ENCODE data around the gene SLC22A14. TPM values are rescaled to one million over a fixed set of nuclear protein-coding genes. Genes with fewer than 3 reads are reported as not detected.

SLC22A14 gene
- total RNA-seq, 1 experiment from 2014 or later, result 0.22 TPM

GRCh38 chr3:38314764-38315487 lies 32.8 kb downstream of the SLC22A14 start:
- Histone ChIP-seq H2AFZ (ENCODE audit: low read depth, low read length, poor library complexity, severe bottlenecking) (no peak overlapping the region), H3K79me2 (ENCODE audit: insufficient read depth, low read length) (no peaks in the 10 kb centered on the region), H3K9me3 (ENCODE audit: control insufficient read depth in 1 of 2, insufficient read depth in 1 of 2, low read depth in 1 of 2, low read length in 2 of 2) (no peaks in the 10 kb centered on the region), H3K9me2 (ENCODE audit: insufficient read depth) (no peaks in the 10 kb centered on the region), H3K4me1 (ENCODE audit: control insufficient read depth in 1 of 2, insufficient read depth in 2 of 2, low read length in 2 of 2) (no peaks in the 10 kb centered on the region), H3K27me3 (ENCODE audit: insufficient read depth, low read length) (no peaks in the 10 kb centered on the region), H3K4me3 (replicated peaks in 1 of 2; ENCODE audit: low read depth in 1 of 2, low read length in 2 of 2) (no peak overlapping the region), H3K4me2 (ENCODE audit: low read length) (no peak overlapping the region), H3K27ac (ENCODE audit: low read depth, low read length) (no peak overlapping the region), H4K20me1 (ENCODE audit: insufficient read depth) (no peaks in the 10 kb centered on the region), H3K36me3 (ENCODE audit: control insufficient read depth in 1 of 2, insufficient read depth in 2 of 2, low read length in 2 of 2) (no peaks in the 10 kb centered on the region), H3K9ac (ENCODE audit: low read length) (no peak overlapping the region)
- RAD21 ChIA-PET (ENCODE audit: low non-redundant PET in 1 of 2, low total read pairs in 2 of 2, uncharacterized antibody in 2 of 2, unreplicated experiment in 2 of 2), result no interaction called here
- POLR2A ChIA-PET, result no interaction called here
- intact Hi-C loops (cut with micrococcal nuclease), result no loop called here
- TF ChIP-seq CTCF (IDR thresholded peaks at IDR 0.05 in 2 of 3, conservative IDR thresholded peaks at IDR 0.05 in 1 of 3; ENCODE audit: borderline replicate concordance in 1 of 3, insufficient read depth in 1 of 3, low read depth in 2 of 3, low read length in 2 of 3) (no peak), SRF (IDR thresholded peaks at IDR 0.05; ENCODE audit: low read depth) (no peak)
- DNase-seq (ENCODE audit: low read depth, low spot score), result no peak
- BruUV-seq (replicated peaks), result no TSS peak
- CTCF ChIA-PET, result no interaction called here
- ATAC-seq, result no peak

DNA sequence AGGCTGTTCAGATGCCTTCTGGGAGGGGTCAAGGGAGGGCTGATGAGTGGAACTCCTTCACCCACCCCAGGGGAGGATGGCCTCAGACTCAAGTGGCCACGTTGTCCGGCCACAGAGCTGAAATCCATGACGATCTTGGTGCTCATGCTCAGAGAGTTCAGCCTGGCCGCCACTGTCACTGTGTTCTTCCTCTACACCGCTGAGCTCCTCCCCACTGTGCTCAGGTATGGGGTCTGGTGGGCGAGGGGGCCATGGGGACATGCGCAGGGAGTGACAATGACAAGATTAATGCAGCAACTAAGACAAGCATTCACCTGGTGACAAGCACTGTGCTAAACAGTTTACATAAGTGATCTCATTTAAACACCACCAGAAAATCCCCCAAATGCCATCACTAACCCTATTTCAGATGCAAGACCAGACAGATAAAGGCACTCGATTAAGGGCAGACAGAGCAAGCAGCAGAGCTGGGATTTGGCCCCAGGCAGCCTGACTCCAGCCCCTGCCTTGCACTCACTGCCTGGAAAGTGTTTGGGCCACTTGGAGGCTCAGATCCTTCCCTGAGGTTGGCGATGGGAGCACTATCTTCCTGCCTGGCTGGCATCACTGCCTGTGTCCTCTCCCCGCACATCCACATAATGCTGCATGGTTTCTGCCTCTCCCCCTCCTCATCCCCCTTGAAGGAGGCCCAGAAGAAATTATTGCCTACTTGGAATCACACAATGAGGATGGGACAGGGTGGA lies 33.6 kb downstream of the SLC22A14 start:
- ATAC-seq (no peak; the same call in 1 of the 2 replicates), DNase-seq (ENCODE audit: low read depth, low spot score) (no peak)
- H3K9me3 ChIP-seq (ENCODE audit: control insufficient read depth in 1 of 2, insufficient read depth in 1 of 2, low read depth in 1 of 2, low read length in 2 of 2), result no peaks in the 10 kb centered on the region
- H3K9ac ChIP-seq (ENCODE audit: low read length), result no peak overlapping the region
- no peaks in the 10 kb centered on the region for H4K20me1 ChIP-seq (ENCODE audit: insufficient read depth)
- ChIA-PET CTCF (no interaction called here), POLR2A (no interaction called here), RAD21 (ENCODE audit: low non-redundant PET in 1 of 2, low total read pairs in 2 of 2, uncharacterized antibody in 2 of 2, unreplicated experiment in 2 of 2) (no interaction called here)
- intact Hi-C loops (cut with micrococcal nuclease), result no loop called here
- no peak overlapping the region for H3K4me3 ChIP-seq (replicated peaks in 1 of 2; ENCODE audit: low read depth in 1 of 2, low read length in 2 of 2)
- H3K79me2 ChIP-seq (ENCODE audit: insufficient read depth, low read length), result no peaks in the 10 kb centered on the region
- no peaks in the 10 kb centered on the region for H3K27me3 ChIP-seq (ENCODE audit: insufficient read depth, low read length)
- no peak overlapping the region for H2AFZ ChIP-seq (ENCODE audit: low read depth, low read length, poor library complexity, severe bottlenecking)
- H3K27ac ChIP-seq (ENCODE audit: low read depth, low read length), result no peak overlapping the region
- no TSS peak for BruUV-seq (replicated peaks)
- no peaks in the 10 kb centered on the region for H3K9me2 ChIP-seq (ENCODE audit: insufficient read depth)
- TF ChIP-seq, protein P1, sequence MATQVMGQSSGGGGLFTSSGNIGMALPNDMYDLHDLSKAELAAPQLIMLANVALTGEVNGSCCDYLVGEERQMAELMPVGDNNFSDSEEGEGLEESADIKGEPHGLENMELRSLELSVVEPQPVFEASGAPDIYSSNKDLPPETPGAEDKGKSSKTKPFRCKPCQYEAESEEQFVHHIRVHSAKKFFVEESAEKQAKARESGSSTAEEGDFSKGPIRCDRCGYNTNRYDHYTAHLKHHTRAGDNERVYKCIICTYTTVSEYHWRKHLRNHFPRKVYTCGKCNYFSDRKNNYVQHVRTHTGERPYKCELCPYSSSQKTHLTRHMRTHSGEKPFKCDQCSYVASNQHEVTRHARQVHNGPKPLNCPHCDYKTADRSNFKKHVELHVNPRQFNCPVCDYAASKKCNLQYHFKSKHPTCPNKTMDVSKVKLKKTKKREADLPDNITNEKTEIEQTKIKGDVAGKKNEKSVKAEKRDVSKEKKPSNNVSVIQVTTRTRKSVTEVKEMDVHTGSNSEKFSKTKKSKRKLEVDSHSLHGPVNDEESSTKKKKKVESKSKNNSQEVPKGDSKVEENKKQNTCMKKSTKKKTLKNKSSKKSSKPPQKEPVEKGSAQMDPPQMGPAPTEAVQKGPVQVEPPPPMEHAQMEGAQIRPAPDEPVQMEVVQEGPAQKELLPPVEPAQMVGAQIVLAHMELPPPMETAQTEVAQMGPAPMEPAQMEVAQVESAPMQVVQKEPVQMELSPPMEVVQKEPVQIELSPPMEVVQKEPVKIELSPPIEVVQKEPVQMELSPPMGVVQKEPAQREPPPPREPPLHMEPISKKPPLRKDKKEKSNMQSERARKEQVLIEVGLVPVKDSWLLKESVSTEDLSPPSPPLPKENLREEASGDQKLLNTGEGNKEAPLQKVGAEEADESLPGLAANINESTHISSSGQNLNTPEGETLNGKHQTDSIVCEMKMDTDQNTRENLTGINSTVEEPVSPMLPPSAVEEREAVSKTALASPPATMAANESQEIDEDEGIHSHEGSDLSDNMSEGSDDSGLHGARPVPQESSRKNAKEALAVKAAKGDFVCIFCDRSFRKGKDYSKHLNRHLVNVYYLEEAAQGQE (IDR thresholded peaks at IDR 0.05; ENCODE audit: low read depth), result no peak
- no peak for TF ChIP-seq EGR1 (IDR thresholded peaks at IDR 0.05; ENCODE audit: low read depth)
- no peak for TF ChIP-seq JUND (IDR thresholded peaks at IDR 0.05)
- no peak for TF ChIP-seq YY1 (IDR thresholded peaks at IDR 0.05; ENCODE audit: extremely low read depth, insufficient replicate concordance, low read depth, low read length)
- H3K4me2 ChIP-seq (ENCODE audit: low read length), result no peak overlapping the region
- no peaks in the 10 kb centered on the region for H3K36me3 ChIP-seq (ENCODE audit: control insufficient read depth in 1 of 2, insufficient read depth in 2 of 2, low read length in 2 of 2)
- H3K4me1 ChIP-seq (ENCODE audit: control insufficient read depth in 1 of 2, insufficient read depth in 2 of 2, low read length in 2 of 2), result no peaks in the 10 kb centered on the region
